ENCODE results near the gene PTPRT.

The PTPRT gene

DNA sequence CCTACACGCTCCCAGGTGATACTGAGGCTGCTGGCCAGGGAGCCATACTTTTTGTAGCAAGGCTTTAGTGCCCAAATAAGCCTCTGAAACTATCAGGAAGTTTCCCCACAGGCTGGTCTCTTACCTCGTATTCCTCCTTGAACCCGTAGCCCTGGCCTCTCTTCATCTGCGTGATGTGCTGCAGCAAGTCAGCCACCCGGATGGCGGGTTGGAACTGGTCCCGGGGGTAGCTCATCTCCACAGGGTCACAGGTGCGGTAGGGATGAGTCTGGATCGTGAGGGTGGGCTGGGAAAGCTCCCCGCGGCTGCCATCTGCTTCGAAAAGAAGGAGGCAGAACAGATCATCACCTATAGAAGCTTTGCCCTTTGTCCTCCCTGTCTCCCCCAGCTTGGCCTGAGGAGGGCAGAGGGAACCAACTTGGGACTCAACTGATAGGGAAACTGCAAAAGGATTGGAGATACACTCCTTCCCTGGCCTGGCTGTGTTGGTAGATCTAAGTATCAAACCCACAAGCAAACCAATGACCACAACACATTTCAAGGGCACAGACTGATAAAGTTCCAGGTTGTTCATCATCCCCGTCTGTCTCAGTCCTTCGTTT lies 1028.4 kb downstream of the PTPRT start:
- DNase-seq: no peak

GRCh38 chr20:42159808-42160207 lies 1029.9 kb downstream of the PTPRT start:
- DNase-seq: no peak

DNA sequence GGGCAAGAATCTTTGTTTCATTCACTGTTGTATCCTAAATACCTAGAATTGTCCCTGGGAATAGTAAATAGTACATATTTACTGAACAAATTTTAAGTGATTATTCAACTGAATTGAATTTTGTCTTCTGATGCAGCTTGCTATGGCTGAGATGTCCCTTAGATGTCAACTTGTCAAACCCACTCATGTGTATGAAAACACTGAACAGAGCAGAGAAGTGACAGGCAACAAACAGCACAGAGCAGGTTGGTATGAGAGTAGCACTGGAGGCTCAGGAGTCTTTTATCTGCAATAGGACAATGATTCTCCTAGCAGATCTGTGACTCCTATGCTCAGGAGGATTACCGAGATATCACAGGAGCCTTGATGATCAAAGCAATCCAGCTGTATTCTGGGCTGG lies 1031.4 kb downstream of the PTPRT start:
- no peak for DNase-seq

- no peak for DNase-seq
Measured at GRCh38 chr20:42155586-42155985, 1034.1 kb downstream of the PTPRT start.

GRCh38 chr20:42152575-42152974 lies 1037.1 kb downstream of the PTPRT start:
- DNase-seq: no peak

DNA sequence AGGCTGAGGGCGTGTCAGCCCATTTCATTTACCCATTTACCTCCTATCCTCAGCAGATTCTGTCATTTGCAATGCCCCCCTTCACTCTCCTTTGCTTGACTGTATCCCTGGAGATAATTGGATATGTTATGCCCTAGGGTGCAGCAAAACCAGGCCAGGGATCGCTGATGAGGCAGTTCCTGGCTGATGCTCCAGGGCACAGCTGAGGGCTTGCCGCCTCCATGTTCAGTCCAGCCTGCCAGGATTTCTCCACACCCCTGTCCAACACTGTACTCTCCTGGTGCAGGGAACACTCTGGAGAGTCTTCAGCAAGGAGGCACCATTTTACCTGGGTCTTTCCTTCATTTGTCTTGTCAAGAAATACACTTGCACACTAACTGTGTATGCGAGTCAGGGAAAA lies 1039.5 kb downstream of the PTPRT start:
- no peak for DNase-seq

DNA sequence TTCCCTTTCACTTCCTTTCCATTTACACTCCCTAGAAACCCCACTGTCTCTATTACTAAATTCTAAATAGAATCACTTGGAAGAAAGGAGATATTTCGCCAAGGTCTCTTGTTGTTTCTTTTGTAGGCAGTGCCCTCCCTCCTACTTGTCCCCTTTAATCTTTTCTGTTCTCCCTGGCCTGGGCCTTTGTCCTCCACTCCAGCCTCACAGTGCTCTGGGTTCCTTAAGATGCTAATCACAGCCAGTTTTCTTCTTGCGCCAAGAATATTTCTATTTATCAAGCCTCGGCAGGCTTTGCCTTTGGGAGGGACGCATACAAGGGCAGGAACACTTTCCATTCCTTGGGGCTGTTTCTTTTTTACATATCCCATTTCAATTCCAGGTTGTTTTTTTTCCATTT lies 1051.0 kb downstream of the PTPRT start:
- DNase-seq: no peak

- no peak for DNase-seq
Measured at GRCh38 chr20:42134265-42135098, 1055.2 kb downstream of the PTPRT start.

- DNase-seq: no peak
Measured at GRCh38 chr20:42130810-42131596, 1058.7 kb downstream of the PTPRT start.

DNA sequence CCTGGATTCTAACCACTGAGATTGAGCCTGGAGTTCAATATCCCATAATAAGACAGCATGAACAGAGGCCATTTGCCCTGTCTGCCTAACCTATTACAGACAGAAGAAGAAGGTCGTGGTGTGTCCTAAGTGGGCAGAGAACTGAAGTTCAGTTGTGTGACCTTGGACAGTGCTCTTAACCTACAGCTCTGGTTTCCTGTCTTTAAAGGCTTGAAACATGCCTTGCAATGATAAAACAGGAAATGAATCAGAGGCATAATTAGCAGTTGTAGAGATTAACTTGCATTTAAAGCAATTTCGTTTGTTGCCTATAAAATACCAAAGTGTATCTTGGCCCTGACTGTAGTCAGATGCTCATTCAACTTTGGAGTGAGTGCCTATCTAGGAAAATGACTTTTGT lies 1064.3 kb downstream of the PTPRT start:
- DNase-seq: no peak

GRCh38 chr20:42123981-42124473 lies 1065.7 kb downstream of the PTPRT start:
- no peak for DNase-seq

GRCh38 chr20:42118409-42119125 lies 1071.1 kb downstream of the PTPRT start:
- DNase-seq: no peak

GRCh38 chr20:42118001-42118400 lies 1071.7 kb downstream of the PTPRT start:
- no peak for DNase-seq

GRCh38 chr20:42113236-42113635 lies 1076.5 kb downstream of the PTPRT start:
- no peak for DNase-seq

DNA sequence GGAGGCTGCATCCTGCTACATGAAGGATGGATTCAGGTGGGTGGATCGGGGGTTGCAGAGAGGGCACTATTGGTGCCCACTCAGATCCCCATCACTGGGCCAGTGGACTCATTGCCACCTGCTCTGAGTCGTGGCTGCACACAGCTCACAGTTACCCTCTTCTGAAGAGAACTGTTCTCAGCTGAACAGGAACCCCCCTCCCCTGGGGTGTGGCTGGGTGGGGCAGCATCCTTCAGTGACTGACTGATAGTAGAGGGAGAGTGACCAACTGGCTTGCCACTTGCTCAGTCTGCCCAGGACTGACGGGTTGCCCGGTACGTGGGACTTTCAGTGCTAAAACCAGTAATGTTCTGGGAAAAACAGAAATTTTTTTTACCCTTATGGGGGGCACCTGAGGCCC lies 1077.5 kb downstream of the PTPRT start:
- no peak for DNase-seq

DNA sequence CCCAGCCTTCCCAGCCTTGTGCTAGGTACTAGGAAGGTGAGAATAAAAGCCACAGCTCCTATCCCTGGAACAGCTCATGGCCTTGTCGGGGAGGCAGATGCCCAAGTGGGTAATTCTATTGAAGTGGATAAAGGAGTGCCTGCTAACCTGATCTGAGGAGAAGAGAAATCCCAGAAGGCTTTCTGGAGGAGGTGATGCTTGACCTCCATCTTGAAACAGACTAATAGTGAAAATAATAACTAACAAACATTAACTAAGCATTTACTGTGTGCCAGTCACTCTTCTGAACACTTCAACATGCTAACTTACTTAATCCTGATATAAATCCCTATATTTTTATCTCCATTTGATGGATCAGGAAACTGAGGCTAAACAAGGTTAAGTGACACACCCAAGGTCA lies 1078.4 kb downstream of the PTPRT start:
- no peak for DNase-seq

GRCh38 chr20:42110301-42110700 lies 1079.4 kb downstream of the PTPRT start:
- no peak for DNase-seq

- DNase-seq: no peak
Measured at GRCh38 chr20:42102000-42102399, 1087.7 kb downstream of the PTPRT start.

DNA sequence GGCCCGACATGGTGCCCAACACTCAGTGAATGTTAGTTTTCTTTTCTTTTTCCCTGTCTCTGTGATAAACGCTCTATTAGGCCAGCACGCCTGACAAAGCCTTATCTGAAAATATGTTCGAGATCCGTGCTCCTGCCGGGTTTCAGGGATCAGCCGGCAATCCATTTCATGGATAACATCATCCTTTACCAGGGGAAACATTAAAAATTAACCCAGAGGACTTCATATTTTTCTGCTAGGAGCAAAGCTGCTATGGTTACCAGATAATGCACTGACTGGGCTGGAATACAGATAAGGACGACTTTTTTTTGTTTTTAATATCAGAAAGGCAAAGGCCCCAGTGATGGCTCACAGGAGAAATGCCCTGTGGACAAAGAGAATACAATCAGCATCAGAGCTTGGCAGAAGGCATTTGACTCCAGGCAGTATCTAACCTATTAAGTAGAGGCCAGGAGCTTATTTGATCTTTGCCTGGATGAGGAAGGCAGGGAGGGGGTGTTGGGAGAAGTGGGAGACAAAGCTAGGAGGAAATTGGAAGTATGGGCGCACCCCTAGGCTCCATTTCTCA lies 1089.5 kb downstream of the PTPRT start:
- DNase-seq: no peak

GRCh38 chr20:42099101-42099500 lies 1090.6 kb downstream of the PTPRT start:
- no peak for DNase-seq

DNA sequence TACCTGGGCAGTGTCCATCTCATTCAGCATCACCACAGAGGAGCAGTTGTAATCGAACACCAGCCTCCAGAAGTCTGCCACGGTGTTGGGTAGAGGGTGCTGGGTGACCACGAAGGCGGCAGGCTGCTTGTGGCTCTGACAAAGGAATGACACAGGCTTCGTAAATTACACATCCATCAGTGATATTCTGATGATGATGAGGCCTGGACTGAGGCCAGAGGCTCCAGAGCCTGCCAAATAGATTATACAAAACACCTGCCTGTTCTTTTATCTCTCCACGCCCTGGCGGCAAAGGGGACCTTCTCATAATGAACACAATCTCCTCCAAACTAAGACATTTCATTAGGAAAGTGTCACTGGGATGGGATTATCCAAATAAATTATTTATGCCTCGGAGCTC lies 1091.3 kb downstream of the PTPRT start:
- DNase-seq: no peak

DNA sequence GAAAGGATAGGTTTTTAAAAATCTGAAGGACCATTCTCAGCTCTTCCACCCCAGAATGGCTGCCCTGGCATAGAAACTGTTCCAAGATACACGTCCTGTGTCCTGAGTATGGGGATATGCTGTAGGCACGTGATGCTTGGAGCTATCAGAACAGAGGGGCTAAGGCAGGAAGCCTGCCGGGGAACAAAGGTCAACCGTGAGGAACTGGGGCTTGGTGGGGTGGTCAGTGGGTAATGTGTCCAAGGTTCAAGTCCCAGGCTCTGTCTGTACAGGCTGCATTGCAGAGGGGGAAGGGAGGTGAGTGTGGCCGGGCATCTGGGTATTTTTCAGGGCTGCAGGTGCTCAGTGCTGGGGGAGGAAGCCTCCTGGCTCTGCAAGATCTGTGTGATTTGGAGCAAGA lies 1092.0 kb downstream of the PTPRT start:
- no peak for DNase-seq

DNA sequence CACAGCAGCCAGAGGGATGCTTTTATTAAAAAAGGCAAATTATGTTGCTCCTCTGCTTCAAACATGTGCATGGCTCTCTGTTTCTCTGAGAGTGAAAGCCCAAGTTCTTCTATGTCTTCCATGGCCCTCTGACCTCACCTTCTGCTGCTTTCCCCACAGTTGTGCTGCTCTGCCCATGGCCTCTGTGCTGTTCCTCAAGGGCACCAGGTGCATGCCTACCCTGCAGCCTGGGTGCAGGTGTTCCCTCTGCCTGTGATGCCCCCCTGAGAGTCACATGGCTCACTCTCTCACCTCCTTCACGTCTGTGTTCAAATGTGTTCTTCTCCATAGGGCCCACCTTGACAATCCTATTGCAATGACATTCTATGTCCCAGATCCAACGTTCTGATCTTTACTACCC lies 1094.5 kb downstream of the PTPRT start:
- DNase-seq: no peak
